ENCODE measurements around the gene CDK5RAP2.

CDK5RAP2 gene

DNA sequence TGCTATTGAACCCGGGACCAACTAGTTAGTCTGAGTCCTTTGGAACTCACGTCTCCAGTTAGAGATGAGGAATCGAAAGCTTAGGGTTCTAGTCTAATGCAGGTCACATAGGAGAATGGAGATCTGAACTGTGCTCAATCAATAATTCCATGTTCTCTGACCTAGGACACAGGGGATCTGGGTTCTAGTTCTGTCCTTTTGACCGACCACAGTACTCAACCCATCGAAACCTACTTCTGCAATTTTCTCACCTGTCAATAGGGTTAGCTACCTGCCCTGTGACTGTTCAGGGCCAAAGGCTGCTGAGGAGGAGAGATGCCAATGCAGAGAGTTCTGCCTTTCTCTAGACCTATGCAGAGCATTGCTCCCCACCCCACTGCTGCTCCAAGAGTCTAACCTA is 187.7 kb downstream of the CDK5RAP2 start:
- H3K27ac Mint-ChIP-seq, result no peak overlapping the region
- no peaks in the 10 kb centered on the region for H3K9me3 Mint-ChIP-seq
- no peaks in the 10 kb centered on the region for H3K27me3 Mint-ChIP-seq
- peaks cover 2% of the 10 kb centered on the region for H3K4me1 Mint-ChIP-seq
- DNase-seq (ENCODE audit: low spot score in 2 of 2) (no peak), ATAC-seq (ENCODE audit: low read depth) (no peak)
- H3K4me3 Mint-ChIP-seq, result no peak overlapping the region
- peaks cover 48% of the 10 kb centered on the region for H3K36me3 Mint-ChIP-seq

DNA sequence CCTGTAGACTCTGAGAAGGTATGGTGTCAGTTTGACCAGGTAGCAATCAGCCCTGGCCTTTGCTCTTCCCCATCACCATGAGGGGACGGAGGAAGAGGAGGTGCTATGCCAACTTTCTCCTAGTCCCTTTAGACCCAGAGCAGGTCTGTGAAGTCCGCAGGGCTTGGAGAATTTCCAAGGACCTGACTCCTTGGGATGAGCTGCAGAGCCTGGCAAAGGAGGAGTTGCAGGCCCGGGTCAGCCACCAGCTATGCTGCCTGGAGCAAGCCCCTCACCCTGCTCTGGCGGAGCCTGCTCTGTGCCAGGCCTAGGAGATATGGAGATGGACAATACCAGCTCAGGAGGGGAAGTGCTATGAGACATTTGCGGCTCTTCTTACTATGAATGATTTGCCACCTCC is 188.3 kb downstream of the CDK5RAP2 start:
- Mint-ChIP-seq H3K36me3 (peaks cover 47% of the 10 kb centered on the region), H3K4me1 (peaks cover 2% of the 10 kb centered on the region), H3K27ac (no peak overlapping the region), H3K9me3 (no peaks in the 10 kb centered on the region), H3K27me3 (no peaks in the 10 kb centered on the region), H3K4me3 (no peak overlapping the region)
- ATAC-seq (ENCODE audit: low read depth) (no peak), DNase-seq (ENCODE audit: low spot score in 2 of 2) (no peak)

DNA sequence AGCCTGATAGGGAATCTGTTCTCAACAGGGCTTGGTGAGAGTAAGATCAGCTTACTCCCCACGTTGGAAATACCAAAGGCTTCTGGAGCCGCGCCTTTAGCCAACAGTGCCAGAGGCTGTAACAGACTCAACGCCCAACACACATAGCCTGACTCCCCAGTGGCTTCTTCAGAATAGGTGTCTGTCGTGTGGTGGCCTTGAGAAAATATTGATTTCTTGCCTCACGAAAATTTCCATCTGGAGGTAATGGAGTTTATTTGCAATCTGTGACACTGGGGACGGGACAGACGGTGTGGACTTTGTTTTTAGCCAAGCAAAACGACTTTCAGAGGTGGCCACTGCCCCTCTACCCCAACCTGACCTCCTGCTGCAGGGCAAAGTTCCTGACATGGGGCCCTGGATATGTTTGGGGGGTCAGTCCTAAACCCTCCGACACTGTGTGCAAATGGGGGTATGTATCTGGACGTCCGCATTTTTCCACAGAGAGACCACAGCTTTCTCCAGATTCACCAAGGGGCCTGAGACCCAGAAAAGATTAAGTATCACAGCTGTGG is 189.3 kb downstream of the CDK5RAP2 start:
- no peak for DNase-seq (ENCODE audit: low spot score in 2 of 2)

DNA sequence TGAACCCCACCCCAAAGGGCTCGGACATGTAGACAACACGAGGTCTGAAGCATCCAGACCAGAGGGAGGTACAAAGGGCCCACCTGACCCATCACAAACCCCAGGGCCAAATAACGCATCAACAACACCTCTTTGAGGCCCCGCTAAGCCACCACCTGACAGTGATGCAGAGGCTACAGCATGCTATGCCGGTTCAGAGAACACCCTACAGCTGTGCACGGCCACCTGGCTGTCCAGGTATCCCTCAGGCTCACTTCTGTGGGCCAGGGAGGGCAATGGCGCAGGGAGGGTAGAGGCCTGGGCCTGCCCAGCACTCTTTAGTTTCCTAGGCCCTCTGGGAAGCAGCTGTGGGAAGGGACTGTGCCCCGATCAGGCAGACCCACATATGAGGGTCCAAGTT is 190.1 kb downstream of the CDK5RAP2 start:
- Mint-ChIP-seq H3K36me3 (peaks cover 41% of the 10 kb centered on the region), H3K27me3 (no peaks in the 10 kb centered on the region), H3K4me3 (no peak overlapping the region), H3K27ac (no peak overlapping the region), H3K9me3 (no peaks in the 10 kb centered on the region), H3K4me1 (no peaks in the 10 kb centered on the region)
- DNase-seq (ENCODE audit: low spot score in 2 of 2) (no peak), ATAC-seq (ENCODE audit: low read depth) (no peak)

More for the DNA sequence above, 189.3 kb downstream of the CDK5RAP2 start:
- H3K4me3 Mint-ChIP-seq, result no peak overlapping the region
- peaks cover 39% of the 10 kb centered on the region for H3K36me3 Mint-ChIP-seq
- ATAC-seq (ENCODE audit: low read depth), result no peak
- H3K9me3 Mint-ChIP-seq, result no peaks in the 10 kb centered on the region
- H3K4me1 Mint-ChIP-seq, result no peaks in the 10 kb centered on the region
- H3K27ac Mint-ChIP-seq, result no peak overlapping the region
- no peaks in the 10 kb centered on the region for H3K27me3 Mint-ChIP-seq

DNA sequence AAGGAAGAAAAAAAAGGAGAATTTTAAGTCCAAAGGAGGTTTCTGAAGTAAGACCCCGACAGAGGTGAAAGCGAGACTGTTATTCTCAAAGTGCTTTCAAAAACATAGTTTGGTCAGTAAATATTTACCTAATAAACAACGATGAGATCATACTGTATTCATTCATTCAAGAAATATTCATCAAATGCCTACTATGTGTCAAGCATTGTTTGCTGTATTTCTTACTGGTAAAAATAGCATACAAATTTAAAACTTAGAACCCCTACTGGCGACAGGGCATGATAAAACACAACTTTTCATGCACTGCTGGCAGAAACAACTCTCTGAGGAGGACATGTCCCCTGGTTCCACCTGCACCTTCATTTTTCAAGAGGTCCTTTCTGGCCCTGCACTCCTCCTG is 190.7 kb downstream of the CDK5RAP2 start:
- no peak overlapping the region for H3K27ac Mint-ChIP-seq
- H3K9me3 Mint-ChIP-seq, result no peaks in the 10 kb centered on the region
- DNase-seq (ENCODE audit: low spot score in 2 of 2) (no peak), ATAC-seq (ENCODE audit: low read depth) (no peak)
- H3K36me3 Mint-ChIP-seq, result peaks cover 39% of the 10 kb centered on the region
- H3K27me3 Mint-ChIP-seq, result no peaks in the 10 kb centered on the region
- no peak overlapping the region for H3K4me3 Mint-ChIP-seq
- no peaks in the 10 kb centered on the region for H3K4me1 Mint-ChIP-seq

DNA sequence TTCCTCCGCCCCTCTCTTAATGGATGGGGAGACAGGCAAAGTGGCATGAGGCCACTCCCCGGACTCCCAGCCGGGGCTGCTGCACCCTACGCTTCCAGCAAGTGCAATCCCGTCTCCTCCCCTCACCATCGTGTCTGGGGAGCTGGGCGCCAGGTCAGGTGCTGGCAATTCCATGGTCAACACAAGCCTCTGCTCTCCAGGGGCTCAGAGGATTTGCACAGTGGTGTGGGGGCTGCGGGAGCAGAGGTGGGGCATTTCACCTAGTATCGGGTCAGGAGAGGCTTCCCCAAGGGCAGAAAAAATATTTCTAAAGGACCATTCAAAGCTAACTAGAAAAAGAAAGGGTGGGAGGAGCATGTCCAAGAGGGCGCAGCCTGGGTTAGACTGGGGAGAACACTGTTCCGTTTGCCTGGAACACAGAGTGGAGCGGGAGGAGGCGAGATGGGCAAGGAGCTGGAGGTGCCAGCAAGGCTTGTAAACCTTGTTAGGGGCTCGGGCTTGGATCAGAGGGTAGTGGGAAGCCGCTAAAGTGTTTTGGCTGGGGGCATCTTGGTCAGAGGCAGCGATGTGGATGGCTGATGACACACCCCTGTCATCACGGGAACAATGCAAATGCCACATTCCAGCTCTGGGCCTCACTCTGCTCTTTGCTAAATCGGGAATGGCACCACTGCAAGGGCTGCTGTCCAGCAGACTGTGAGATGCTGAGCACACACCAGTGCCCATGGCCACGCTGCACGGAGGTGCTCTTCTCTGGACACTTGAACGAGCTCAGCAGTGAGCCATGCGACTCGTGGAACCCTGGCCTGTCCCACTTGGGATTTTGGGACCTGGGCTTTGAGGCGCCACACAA is 191.7 kb downstream of the CDK5RAP2 start:
- ATAC-seq (ENCODE audit: low read depth) (no peak), DNase-seq (ENCODE audit: low spot score in 2 of 2) (no peak)
- peak overlapping the region; percentile 19 for H3K27ac Mint-ChIP-seq
- no peaks in the 10 kb centered on the region for H3K9me3 Mint-ChIP-seq
- H3K27me3 Mint-ChIP-seq, result no peaks in the 10 kb centered on the region
- H3K4me1 Mint-ChIP-seq, result no peaks in the 10 kb centered on the region
- H3K4me3 Mint-ChIP-seq, result no peak overlapping the region
- peaks cover 31% of the 10 kb centered on the region for H3K36me3 Mint-ChIP-seq

DNA sequence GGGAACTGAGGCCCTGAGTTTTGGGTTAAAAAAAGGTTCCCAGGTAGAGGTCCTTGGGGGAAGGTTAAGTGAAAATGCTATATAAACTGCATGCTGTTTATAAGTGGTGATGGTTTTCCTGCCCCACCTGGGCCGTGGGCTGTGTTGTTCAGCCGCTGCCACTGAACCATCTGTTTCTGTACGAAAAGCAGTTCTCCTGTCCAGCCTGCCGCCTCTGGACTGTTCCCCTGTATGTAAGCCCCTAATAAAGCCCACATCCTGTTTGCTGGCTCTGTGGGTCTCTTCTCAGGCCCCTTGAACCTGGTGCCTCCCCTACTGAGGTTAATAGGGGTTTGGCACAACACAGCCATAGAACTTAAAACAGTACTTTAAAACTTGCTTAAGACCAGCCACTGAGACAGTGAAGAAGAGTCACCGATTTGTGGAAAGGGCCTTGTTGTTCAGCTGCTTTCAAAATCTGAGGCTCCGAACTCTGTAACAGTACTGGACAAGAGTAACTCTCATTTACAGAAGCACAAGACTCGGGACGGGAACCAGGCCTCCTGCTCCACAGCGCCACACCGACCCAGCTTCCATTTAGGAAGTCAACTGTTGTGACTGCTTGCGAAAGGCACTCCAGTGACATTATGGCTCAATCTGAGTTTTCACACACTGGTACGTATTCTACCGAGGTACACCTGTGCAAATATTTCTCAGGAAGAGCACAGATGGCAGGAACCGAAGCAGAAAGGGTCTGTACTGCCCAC is 192.5 kb downstream of the CDK5RAP2 start:
- ATAC-seq (ENCODE audit: low read depth), result no peak
- Mint-ChIP-seq H3K36me3 (peaks cover 24% of the 10 kb centered on the region), H3K4me3 (no peak overlapping the region), H3K27ac (peak overlapping the region; percentile 19), H3K27me3 (no peaks in the 10 kb centered on the region), H3K9me3 (no peaks in the 10 kb centered on the region), H3K4me1 (no peaks in the 10 kb centered on the region)
- DNase-seq (ENCODE audit: low spot score in 2 of 2), result no peak

DNA sequence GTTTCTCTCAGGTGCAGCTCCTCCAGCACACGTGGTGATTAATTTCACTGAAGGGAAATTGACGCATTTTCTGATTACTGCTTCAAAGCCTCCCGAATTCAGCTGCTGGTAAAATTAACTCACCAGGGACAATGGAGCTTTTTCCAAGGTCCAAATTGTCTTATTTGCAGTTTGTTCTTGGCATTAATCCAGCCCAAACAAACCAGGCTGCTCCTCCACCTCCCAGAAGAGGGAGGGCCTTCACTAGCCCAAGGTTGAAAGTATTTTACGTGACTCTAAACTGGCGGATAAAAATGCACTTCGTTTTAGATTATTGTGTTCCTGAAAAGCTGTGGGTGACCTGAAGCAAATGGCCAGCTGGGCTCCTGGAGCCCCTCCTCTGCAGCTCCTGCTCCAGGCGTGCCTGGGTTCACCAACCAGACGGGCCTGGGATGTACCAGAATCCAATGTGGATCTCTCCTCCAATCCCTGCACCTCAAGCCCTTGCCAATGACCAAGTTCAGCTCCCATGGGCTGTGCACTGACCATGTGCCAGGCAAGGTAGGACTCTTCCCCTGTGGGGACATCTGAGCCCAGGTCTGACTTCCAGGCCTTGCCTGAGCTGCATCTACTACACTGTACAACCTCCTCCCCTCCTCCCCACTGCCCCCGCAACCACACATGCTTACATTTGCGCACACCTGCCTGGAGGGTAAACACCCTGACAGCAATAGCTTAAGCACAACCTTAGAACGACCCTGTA is 193.4 kb downstream of the CDK5RAP2 start:
- DNase-seq (ENCODE audit: low spot score in 2 of 2), result no peak
- Mint-ChIP-seq H3K9me3 (no peaks in the 10 kb centered on the region), H3K4me3 (no peak overlapping the region), H3K4me1 (no peaks in the 10 kb centered on the region), H3K27ac (no peak overlapping the region), H3K27me3 (no peaks in the 10 kb centered on the region), H3K36me3 (peaks cover 21% of the 10 kb centered on the region)
- ATAC-seq (ENCODE audit: low read depth), result no peak

DNA sequence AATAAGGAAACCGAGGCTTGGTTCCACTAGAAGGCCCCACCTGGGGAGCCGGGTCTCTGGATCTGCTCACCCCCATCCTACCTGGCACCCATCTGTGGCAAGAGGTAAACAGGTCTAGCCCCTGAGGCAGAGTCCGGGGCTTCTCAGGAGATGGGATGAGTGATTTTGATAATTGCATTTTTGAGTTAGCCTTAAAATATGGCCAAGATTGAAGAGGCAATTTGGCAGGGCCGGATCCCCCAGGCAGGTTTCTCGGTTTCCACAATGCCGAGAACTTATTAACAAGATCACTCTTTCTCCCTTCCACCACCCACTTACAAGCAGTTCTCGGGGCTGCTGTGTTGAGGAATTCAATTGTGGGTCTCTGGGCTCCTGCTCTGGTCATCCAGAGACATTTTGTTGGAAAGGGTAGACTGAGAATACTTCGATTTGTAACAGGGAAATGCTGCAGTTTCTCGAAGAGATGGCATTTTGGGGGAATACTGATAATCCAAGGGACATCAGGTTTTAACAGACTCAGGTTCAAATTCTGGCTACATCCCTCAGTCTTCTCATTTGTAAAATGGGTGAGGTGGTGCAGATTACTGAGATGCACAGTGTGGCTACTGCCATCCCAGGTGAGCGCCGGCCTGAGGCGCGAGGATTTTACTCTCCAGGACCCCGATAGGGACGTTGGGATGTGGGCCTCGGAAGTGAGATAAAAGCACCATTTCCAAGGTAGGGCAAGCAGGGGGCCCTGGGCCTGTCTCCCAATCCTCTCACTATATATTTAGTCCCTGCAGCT is 194.2 kb downstream of the CDK5RAP2 start:
- H3K4me1 Mint-ChIP-seq, result no peaks in the 10 kb centered on the region
- no peak overlapping the region for H3K27ac Mint-ChIP-seq
- no peak for DNase-seq (ENCODE audit: low spot score in 2 of 2)
- no peak for ATAC-seq (ENCODE audit: low read depth)
- no peaks in the 10 kb centered on the region for H3K9me3 Mint-ChIP-seq
- H3K4me3 Mint-ChIP-seq, result no peak overlapping the region
- peaks cover 23% of the 10 kb centered on the region for H3K36me3 Mint-ChIP-seq
- H3K27me3 Mint-ChIP-seq, result no peaks in the 10 kb centered on the region

DNA sequence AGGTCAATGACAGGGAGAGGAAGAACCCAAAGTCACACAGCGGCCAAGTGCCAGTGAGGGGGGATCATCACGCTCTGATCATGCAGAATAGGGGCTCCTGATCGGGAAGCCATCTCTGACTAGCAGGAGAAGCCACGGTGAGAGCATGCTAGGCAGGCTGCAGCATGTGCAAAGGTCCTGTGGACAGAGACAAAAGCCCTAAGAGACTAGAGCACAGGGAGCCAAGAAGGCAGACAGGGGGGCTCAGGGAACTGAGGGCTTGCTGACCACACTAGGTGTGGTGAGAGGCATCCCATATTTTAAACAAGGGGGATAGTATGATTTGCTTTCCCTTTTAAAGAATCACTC is 195.1 kb downstream of the CDK5RAP2 start:
- ATAC-seq (ENCODE audit: low read depth), result no peak
- no peak for DNase-seq (ENCODE audit: low spot score in 2 of 2)

DNA sequence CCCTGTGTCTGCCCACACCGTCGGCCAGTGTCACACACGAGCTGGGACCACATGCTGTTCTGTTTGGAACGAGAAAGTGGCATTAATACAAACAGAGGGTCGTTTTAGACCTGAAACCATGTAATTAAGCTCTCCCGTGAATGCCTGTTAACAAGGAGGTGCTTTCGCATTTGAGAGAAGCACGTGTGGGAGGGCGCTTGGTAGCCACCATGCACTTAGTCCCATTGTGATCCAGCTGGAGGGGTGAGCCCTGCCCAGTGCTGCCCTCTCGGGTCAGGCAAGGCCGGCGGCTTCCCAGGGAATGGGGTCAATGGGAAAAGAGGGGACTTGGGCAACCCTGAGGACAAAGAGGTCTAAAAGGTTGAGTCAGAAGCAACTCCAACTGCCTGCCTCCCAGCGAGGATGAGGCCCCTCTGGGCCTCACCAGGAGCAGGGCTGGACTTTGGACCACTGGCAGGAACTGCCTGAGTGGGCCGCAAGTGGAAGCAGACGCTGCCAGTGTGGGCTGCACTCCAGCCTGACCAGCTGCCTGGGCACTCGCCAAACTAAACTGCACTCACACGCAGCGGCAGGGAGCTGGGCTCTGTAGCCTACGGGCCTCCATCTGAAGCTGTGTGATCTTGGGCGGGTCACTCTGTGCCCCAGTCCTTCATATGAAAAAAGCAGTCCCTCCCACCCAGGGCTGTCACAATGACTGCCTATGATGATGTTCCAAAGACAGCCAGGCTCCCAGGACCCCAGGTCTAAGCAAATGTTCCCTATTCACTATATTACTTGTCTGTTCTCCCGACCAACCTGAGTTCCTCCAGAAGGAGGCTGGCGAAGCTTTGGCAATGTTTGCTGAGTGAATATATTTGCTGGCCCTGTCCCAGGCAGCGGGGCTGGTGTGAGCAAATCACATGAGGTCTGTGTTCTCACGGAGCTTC is 195.7 kb downstream of the CDK5RAP2 start:
- Mint-ChIP-seq H3K9me3 (no peaks in the 10 kb centered on the region), H3K4me3 (no peak overlapping the region), H3K36me3 (peaks cover 22% of the 10 kb centered on the region), H3K27ac (no peak overlapping the region), H3K27me3 (no peaks in the 10 kb centered on the region), H3K4me1 (no peaks in the 10 kb centered on the region)
- DNase-seq (ENCODE audit: low spot score in 2 of 2), result no peak
- no peak for ATAC-seq (ENCODE audit: low read depth)

More for the DNA sequence above, 195.1 kb downstream of the CDK5RAP2 start:
- no peaks in the 10 kb centered on the region for H3K27me3 Mint-ChIP-seq
- no peak overlapping the region for H3K27ac Mint-ChIP-seq
- H3K4me3 Mint-ChIP-seq, result no peak overlapping the region
- no peaks in the 10 kb centered on the region for H3K4me1 Mint-ChIP-seq
- H3K36me3 Mint-ChIP-seq, result peaks cover 21% of the 10 kb centered on the region
- H3K9me3 Mint-ChIP-seq, result no peaks in the 10 kb centered on the region

DNA sequence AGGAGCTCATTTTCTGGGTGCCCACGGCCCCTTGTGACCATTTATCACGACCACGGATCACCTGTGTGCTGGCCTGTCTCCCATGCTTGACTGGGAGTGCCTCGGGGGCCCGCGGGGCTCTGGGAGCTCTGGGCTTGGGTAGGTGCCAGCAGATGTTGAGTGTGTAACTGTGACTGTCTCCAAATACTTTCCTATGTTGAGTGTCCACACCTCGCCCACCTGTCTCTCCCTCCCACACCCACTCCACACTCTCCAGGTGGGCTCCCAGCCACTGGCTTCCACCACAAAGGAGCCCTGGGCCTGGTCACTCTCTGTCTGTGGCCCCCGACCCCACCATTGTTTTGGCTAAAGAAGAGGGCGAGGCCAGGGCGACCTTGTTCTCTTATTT is 196.4 kb downstream of the CDK5RAP2 start:
- DNase-seq (ENCODE audit: low spot score in 2 of 2) (no peak), ATAC-seq (ENCODE audit: low read depth) (no peak)
- H3K4me1 Mint-ChIP-seq, result no peaks in the 10 kb centered on the region
- no peaks in the 10 kb centered on the region for H3K9me3 Mint-ChIP-seq
- H3K36me3 Mint-ChIP-seq, result peaks cover 20% of the 10 kb centered on the region
- H3K27me3 Mint-ChIP-seq, result no peaks in the 10 kb centered on the region
- no peak overlapping the region for H3K4me3 Mint-ChIP-seq
- H3K27ac Mint-ChIP-seq, result no peak overlapping the region

DNA sequence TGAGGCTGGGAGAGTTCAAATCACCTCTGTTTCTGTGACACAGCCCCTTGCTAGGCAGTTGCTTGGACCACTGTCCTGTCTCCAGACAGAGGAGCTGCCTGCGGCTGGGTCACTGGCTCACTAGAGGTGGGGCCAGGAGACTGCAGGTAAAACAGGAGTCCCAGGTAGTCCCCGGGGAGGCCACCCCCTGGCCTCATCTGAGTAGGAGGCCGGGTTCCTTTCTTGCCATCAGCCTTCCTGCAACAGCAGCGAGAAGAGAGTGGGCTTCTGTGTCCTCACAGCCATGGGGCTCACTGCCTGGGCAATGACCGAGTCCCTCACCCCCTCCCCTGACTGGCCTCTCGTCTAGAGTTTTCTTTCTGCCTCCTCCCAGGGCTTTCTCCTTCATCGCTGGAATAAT is 197.5 kb downstream of the CDK5RAP2 start:
- no peaks in the 10 kb centered on the region for H3K27me3 Mint-ChIP-seq
- no peak overlapping the region for H3K4me3 Mint-ChIP-seq
- H3K27ac Mint-ChIP-seq, result no peak overlapping the region
- peaks cover 18% of the 10 kb centered on the region for H3K36me3 Mint-ChIP-seq
- no peaks in the 10 kb centered on the region for H3K4me1 Mint-ChIP-seq
- no peak for ATAC-seq (ENCODE audit: low read depth)
- no peak for DNase-seq (ENCODE audit: low spot score in 2 of 2)
- H3K9me3 Mint-ChIP-seq, result no peaks in the 10 kb centered on the region

Measured in memory B cell (primary cell).